Right renal pelvis (tissue), 4 donors: ENCODE results near the gene OGFOD2. TPM values are rescaled to one million over a fixed set of nuclear protein-coding genes. Genes with fewer than 3 reads are reported as not detected.

Experiments
- DNase-seq, 4 donors: peaks; one replicate each; pipeline ENCODE4 v3.0.0-alpha.2; 2013; ENCODE audit warnings: low read depth in 4 of 4, low spot score in 3 of 4, missing footprints in 1 of 4
- polyA plus RNA-seq, 4 donors: library from polyadenylated mRNA; unstranded; fragments of 120-200 nt; gene quantifications; one replicate each; pipeline ENCODE4 v1.2.1, GENCODE V29; 2013; ENCODE audit not compliant: insufficient read length in 4 of 4

OGFOD2 gene
- polyA plus RNA-seq, 4 donors: 11.3 to 21.6 (median 15.6) TPM

DNA sequence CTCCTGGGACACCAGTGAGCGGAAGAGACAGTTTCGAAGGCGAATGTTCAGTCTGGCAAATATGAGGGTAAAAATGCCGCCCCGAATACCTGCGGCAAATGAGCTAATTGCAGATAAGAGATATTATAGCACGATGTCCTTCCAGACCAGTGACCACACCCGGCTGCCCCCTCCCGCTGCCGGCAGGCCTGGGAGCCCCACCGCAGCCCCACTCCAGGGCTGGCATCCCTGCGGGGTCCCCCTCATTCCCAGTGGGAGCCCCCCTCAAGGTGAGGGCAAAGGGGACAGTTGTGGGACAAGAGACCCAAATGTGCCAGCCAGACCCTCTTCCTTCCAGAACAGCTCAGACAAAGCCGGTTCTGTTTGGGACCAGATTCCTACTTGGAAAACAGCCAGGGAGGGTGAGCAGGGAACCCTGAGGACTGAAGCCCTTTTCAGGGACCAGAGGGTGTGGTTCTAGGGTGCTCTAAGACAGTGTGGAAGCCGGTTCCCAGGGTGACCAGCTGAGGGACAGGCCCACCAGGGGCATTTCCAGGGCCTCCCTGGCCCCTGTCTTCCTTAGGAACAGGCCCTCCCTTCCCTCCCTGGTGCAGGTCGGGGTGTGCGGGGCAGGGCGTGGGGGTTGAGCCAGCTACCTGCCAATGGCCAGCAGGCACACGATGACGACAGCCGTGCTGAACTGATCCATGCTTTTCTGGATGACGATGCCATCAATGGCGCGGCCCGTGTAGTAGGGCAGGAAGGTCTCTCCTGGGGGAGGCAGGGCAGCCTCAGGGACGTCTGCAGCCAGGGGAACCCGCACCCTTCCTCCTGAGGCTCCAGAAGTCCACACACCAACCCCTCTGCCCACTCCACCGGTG, 25.0 kb upstream of the OGFOD2 start:
- DNase-seq: no peak

DNA sequence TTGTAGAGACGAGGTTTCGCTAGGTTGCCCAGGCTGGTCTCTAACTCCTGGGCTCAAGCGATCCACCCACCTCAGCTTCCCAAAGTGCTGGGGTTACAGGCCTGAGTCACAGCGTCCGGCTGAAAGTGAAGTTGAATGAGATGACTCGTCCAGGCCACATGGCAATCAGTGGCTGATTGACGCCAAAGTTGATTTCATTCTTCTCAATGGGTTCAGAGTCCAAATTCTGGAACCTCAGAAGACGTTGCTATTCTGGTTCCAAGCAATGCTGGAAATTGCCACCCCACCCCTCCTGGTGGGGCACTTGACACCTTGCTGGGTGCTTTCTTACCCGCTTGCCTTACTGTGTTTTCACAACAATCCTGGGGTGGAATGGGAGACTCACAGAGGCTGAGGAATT, 23.6 kb upstream of the OGFOD2 start:
- DNase-seq: no peak

DNA sequence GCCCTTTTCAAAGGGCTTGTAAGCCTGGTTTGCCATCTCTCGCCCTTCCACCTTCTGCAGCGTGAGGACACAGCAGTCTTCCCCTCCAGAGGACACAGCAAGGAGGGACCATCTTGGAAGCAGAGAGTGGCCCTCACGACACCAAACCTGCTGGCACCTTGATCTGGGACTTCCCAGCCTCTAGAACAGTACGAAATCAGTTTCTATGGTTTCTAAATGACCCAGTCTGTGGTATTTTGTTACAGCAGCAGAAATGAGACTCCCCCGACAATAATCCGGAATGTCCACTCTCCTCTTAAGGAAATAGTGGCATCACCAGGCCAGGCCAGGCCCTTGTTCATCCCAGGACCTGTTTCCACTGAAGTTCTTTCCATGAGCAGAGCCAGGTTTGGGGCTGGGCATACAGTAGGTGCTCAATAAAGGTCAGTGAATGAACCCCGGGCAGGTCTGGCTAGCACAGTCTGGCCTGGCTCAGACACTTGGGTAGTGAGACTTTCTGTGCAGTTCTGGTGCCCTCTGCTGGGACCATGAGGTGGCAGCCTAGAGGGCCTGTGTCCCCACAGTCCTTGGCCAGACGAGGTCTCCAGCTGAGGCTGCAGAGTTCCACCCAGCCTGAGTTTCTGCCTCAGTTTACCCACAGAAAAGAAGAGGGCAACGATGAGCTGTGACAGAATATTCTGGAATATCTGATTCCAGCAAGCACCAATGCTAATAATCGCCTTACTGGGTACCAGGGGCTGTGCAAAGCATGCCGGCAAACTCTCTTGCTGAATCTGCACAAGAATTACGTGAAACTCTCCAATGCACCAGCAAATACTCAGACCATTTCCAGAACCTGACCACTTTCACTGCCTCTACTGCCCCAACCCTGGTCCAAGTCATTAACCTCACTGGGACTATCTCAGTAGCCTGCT, 22.8 kb upstream of the OGFOD2 start:
- peak in 1 of 4 donors; percentile 49 for DNase-seq

DNA sequence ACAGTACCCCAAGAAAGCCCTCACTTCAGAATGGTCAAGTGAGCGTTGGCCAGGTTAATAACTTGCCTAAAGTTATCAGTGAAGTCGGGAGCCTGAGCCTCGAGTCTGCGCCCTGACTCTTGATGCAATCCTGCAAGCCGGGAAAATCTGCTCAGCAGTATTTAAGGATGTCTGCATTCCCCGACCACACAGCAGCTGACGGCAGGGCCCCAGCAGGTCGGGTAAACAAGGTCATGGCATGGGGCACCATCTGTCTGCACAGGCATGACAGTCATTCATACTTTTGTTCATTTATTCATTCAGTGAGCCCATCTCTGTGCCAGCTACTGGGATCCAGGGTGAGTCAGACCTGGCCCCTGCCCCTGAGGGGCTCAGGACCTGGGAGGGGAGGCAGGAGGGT, 19.9 kb upstream of the OGFOD2 start:
- no peak for DNase-seq

DNA sequence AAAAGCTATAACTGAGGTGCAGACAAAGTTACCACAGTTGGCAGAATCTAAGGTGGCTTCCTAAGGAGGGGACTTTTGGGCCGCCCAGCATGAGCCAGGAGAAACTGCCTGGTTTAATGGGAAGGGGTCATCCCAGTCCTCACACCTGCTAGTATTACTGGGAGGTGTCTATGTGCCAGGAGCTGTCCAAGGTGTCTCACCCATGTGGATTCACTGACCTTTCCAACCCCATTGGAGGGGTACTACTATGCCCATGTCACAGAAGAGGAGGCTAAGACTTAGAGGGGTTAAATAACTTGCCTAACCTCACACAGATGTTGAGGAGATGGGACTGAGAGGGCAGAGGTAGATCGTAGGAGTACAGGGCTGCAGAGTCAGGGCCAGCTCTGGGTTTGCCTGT, 19.0 kb upstream of the OGFOD2 start:
- no peak for DNase-seq

DNA sequence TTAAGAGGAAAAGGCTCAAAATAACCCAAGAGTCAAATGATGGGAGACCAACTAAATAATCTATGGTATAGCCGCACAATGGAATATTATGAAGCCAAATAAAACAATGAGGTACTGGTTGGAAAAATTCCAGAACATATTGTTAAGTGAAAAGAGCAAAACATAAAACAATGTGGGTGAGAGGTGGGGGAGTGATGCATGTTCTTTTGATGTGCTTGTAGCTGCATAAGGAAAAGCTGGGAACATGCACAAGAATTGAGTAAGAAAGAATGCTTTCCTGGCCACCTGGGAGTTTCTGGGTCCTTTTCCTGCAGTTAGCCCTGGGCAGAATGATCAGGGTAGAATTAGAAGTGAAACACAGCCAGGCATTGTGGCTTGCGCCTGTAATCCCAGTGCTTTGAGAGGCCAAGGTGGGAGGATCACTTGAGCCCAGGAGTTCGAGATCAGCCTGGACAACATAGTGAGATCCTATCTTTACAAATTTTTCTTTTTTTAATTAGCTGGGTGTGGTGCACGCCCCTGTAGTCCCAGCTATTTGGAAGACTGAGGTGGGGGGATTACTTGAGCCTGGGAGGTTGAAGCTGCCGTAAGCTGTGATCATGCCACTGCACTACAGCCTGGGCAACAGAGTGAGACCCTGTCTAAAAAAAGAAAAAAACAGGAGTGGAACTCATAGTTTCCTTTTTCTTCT, 16.7 kb upstream of the OGFOD2 start:
- no peak for DNase-seq

DNA sequence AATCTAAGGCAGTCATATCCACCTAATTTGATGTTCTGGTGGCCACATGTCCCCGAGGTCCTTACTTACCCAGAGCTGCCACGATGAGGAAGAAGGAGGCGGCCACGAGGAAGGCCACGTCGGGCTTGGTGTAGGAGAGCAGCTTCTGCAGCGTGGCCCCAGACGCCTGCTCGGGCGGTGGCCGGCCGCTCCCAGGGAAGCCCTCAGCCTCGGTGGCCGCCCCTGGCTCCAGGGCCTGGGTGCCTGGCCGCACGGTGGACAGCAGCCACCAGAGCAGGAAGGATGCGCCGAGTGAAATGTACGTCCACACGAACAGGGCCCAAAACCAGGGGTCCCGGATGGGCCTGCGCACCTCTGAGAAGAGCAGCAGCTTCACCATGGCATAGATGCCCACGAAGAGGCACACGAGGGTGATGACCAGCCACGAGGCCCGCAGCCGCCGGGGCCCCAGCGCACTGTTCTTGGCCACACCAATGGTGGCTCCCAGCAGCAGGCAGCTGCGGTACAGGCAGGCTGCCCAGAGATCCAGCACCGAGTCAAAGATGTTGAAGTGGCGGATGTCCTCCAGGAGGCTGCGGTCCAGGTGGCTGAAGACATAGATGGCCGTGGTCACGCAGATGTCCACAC, 15.4 kb upstream of the OGFOD2 start:
- no peak for DNase-seq

DNA sequence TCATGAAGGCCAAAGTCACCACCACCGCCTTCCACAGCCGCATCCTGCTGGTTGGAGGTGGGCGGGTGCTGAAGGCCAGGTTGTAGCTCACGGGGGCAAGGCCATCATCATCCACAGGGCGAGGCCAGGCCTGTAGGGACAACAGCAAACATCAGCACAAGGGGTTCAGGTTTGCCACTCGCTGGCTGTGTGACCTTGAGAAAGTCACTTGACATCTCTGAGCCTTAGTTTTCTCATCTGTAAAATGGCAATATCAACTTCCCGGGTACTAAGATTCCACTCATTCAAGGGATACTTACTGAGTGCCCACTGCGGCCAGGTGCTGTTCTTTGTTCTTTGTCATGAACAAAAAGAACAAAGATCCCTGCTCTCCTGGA, 14.9 kb upstream of the OGFOD2 start:
- DNase-seq: no peak

DNA sequence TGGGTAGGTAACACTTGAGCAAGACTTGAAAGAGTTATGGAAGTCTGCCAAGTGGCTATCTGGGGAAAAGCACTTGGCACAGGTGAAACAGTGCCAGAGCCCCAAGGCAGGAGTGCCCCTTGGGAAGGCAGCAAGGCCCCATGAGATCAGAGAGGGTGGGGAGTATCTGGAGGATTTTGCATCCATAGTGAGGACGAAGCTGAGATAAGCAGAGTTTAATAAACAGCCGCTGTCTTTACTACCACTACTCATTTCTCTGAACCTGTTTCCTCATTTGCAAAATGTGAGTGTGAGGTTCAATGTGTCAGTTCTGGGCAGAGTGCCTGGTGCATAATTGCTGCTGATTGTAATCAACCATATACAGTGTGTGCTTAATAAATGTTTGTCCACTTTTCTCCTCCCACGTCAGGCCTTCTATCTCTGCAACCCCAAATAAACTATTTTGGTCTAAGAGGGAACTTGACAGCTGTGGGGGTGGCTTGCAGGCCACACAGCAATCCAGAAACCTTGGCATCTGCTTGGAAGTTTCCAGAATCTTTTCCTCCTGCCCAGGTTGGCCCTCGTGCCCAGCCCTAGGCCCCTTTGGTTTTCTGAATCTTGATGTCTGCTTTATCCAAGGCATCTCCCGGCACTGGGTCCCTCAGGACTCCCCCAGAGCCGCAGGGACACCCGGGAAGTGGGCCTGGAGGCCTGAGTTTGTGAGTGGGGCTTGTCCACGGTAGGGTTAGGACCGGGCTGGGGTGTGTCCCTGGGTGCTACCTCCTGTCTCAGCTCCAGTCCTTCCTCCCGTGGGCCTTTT, 13.3 kb upstream of the OGFOD2 start:
- no peak for DNase-seq

DNA sequence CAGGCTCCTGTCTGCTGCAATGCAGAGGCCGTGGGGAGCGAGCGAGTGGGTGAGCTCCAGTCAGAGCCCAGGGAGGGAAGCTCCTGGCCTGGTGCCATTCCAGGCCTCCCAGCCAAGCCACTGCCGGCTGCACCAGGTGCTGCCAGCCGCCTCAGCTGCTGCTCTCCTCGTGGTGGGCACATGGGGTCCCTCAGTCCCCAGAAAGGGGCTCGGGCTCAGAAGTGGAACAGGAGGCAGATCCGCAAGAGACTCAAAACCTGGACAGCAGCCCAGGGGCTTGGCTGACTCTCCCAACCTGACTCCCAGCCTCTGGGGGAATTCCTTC, 11.1 kb upstream of the OGFOD2 start:
- DNase-seq: no peak

DNA sequence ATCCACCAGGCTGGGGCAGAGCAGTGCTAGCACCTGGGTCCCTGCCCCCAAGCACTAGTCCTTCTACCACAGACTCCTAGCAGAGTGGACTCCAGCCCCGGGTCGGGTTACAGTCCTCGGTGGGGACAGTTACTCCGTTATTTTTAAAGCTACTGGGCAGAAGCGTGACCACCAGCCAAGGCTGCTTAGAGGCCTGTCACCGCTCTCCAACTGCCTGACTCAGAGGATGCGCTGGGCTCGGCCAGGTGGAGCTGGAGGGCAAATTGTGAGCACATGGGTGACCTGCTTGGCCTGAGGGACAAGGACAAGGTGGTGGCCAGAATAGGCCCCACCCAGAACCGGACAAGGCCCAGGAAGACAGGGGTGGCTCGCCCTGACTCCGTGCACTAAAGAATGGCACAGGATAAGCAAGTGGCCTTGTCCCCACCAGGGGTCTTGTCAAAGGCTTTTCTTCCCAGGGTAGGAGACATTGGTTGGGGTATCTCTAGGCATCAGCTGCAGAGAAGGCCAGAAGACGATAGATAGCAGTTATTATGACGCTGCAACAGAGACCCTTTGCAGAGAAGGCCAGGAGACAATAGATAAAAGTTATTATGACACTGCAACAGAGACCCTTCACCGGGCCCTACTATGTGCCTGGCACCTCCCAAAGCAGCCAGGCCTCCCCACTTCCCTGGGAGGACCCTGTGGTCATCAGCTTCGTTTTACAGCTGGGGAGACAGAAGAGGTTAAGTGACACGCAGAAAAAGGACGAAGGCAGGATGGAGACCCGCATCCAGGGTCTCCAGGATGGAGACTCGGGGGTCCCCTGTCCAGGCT, 10.4 kb upstream of the OGFOD2 start:
- no peak for DNase-seq

DNA sequence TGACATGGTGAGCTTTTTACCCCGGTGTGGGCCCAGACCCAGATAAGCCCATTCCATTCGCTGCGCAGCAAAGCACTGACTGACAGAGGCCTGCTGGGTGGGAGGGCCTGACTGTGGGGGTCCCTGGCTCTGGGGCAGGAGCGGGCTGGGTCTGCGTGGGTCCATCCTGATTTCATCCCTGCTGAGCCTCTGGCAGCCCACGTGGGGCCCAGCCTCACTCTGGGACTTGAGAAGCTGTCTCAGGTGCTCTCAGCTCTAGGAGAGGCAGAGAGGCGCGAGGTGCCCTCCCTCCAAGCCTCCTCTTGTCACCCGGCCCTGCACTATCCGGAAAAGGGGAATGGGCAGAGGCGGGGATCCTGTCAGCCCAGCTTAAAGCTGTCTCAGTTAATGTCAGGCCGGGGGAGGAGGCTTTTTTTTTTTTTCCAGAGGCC, 9.7 kb upstream of the OGFOD2 start:
- no peak for DNase-seq

DNA sequence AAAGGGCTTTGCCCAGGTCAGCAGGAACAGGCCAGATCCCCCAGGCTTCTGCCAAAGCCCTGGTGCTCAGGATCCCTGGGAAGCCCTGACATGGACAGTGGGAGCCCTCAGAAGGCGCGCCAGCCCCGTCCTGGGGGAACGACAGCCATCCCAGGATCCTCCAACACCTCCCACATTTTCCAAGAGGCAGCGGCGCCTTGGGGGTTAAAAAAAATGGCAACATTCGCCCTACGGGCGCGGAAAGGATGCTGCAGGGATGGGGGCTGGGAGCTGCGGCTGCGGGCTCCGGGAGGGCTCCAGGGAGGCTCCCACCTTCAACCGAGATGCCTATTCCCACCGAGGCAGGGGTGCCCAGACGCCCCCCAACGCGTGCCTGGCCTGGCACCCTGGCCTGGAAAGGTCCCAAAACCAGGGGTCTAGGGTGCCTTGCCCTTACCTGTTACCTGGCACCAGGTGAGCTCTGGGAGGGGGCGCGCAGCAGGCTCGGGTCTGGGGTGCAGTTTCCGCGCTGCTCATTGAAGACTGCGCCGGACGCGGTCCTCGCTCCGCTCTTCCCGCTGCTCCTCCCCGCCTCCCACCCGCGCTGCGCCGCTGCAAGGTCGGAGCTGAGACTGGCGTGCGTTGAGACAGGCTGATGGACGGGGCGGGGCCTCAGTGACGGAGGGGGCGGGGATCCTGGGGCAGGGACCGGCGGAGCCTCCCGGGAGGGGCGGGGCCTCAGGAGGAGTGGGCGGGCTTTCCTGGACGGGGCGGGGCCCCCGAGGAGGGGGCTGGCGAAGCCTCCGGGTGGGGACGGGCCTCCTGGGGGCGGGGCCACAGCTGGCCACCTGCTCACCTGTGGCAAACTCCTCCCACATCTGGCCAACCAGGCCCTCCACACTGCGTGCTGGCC, 8.9 kb upstream of the OGFOD2 start, which contains the start of gene ABCB9:
Gene ABCB9 (minus strand): TSS at position 613 of the 892 bp plus-strand sequence. CDS start 6,228 bp downstream, outside the sequence.
- DNase-seq: peak in 3 of 4 donors; percentile 72 to 81 (median 73)

DNA sequence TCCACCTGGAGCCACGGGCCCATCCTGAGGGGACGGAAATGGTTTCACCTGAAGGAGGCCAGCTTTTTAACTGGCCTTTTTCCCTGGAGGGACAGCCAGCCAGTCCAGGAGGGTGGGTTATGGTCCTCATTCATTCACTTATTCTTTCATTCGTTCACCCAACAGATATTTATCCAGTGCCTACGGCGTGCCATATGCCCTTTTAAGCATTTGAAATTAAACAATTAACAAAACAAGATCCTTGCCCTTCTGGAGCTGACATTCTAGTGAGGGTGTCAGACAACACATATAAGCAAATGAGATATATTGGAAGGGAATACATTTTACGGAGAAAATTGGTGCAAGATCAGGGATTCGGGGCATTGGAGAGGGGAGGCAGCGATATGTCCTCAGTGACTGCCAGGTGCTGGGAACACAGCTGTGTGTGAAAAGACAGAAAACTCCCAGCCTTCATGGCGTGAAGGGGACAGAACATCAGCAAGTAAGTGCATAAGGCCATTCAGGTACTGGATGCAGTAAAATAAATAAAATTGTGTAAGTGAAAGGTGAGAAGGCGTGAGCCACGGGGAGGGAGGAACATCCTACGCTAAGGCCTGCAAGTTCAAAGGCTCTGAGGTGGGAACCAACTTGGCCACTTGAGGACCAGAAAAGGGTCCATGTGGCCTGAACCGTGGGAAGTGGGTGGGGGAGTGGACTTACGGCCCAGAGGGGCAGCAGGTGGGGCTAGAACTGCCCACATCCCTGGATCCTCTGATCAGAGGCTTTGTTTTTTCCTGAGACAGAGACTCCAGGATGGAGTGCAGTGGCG, 8.1 kb upstream of the OGFOD2 start:
- DNase-seq: no peak

DNA sequence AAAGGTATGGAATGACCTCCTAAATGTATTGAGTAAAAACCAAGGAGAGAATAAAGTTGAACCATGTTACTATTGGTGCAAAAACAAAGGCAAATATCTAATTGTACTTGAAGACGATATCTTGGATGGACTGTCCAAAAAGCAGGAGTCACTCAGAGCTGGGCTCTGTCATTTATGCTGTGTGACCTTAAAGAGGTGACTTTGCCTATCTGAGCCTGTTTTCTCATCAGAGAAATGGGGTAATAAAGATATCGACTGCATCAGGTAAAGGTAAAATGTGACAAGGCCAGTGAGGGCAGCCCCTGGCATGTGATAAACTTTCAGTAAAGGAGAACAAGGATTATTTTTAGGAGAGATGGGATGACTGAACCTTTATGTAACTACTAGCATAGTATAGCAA, 6.9 kb upstream of the OGFOD2 start:
- no peak for DNase-seq

DNA sequence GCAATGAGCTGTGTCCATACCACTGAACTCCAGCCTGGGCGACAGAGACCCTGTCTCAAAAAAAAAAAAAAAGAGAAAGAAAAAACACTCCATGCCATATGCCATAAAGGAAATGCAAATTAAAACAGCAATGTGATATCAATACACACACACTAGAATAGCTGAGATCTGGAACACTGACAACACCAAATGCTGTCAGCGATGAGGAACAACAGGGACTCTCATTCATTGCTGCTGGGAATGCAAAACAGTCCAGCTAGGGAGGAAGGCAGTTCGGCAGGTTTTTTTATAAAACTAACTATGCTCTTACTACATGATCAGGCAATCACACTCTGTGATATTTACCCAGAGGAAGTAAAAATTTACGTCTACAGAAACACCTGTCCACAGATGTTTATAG, 5.4 kb upstream of the OGFOD2 start:
- DNase-seq: no peak

DNA sequence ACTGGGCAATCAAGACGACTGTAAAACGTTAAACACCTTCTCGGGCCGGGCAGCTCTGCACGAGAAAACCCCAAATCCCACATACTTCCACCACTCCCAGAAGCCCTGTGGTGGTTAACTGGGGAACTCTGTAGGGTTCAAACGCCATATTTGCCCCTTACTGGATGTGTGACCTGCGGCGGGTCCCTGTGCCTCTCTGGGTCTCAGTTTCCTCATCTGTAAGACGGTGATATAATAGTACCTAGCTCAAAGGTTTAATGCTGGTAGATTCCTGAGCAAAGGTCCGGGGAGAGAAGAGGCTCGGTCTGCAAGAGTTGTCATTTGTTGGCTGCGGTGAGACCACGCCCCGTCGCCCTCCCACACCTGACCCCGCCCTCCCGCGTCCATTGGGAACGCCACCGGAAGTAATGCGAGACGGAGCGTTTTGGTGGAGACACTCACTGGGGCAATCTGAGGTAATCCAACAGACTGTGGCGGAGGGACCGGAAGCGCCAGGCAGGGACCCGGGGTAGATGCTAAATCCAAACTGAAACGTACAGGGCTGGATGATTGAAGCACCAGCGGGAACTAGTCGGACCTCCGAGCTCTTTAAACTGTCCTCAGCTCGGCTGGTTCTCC, 661 bp upstream of the OGFOD2 start:
- DNase-seq: peak; percentile 98 to 100 (median 99)
